ENCODE measurements around the gene OPCML. TPM values are rescaled to one million over a fixed set of nuclear protein-coding genes. Genes with fewer than 3 reads are reported as not detected.

Gene OPCML
- total RNA-seq, 1 experiment from 2014 or later = 0.58 TPM

DNA sequence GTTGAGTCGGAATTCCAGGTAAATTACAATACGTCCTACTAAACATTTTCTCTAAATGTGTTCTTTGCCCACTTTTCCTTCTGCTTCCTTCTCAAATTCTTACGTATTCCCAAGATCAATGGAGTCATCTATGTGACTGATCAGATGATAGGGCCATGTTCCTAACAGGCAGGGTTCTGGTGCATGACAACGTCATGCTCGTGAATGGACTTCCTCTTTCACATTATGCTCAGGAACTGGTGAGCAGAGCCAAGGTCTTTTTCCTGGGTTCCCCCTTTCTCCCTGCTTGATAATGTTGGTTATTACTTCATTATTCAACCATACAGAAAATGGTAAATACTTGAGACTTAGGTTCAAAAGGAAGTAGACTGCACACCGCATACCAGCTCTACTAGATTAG is 789.4 kb downstream of the OPCML start:
- Histone ChIP-seq H3K36me3 (no peaks in the 10 kb centered on the region), H3K4me3 (no peak overlapping the region), H3K27ac (no peak overlapping the region), H3K4me1 (replicated peaks) (no peaks in the 10 kb centered on the region), H3K27me3 (replicated peaks) (no peaks in the 10 kb centered on the region), H3K9me3 (replicated peaks) (no peaks in the 10 kb centered on the region)
- DNase-seq (ENCODE audit: low read depth in 1 of 2, low spot score in 2 of 2) = no peak

DNA sequence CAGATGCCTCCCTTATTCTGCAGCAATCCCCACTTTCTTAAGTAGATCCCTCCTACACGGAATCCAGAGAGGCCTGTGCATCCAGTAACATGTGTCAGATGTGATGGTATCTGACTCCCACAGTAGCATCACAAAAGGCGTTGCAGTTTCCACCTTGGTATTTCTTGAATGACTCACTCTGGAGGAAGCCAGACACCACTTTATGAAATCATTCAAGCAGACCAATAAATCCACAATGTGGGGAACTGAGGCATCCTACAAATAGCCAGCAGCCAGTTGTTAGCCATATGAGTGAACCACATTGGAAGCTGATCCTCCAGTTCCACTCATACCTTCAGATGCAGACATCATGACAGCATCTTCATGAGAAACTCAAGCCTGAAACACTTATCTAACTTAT is 798.1 kb downstream of the OPCML start:
- Histone ChIP-seq H3K9me3 (replicated peaks) (no peaks in the 10 kb centered on the region), H3K4me1 (replicated peaks) (no peaks in the 10 kb centered on the region), H3K27me3 (replicated peaks) (no peaks in the 10 kb centered on the region), H3K4me3 (no peak overlapping the region), H3K27ac (no peak overlapping the region), H3K36me3 (no peaks in the 10 kb centered on the region)
- no peak for DNase-seq (ENCODE audit: low read depth in 1 of 2, low spot score in 2 of 2)

DNA sequence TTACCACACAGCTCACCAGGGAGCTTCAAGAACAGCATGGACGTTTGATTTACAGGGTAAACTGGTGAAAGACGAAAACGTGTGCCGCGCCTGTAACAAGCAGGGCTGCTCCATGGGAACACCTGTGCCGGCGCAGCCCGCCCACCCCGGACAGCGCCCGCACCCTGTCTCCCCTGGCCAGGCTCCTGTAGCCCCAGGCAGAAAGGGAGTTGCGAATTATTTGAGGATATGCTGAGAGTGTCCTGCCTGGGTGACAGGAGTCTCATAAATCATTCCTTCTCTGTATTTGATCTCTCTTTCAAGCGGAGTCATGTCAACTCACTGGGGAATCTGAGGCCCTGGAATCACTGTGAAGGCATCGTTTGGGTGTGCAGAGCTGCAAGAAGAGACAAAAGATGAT is 804.3 kb downstream of the OPCML start:
- H3K36me3 ChIP-seq = no peaks in the 10 kb centered on the region
- no peaks in the 10 kb centered on the region for H3K27me3 ChIP-seq (replicated peaks)
- no peaks in the 10 kb centered on the region for H3K4me1 ChIP-seq (replicated peaks)
- no peaks in the 10 kb centered on the region for H3K9me3 ChIP-seq (replicated peaks)
- no peak overlapping the region for H3K27ac ChIP-seq
- DNase-seq (ENCODE audit: low read depth in 1 of 2, low spot score in 2 of 2) = no peak
- H3K4me3 ChIP-seq = no peak overlapping the region

DNA sequence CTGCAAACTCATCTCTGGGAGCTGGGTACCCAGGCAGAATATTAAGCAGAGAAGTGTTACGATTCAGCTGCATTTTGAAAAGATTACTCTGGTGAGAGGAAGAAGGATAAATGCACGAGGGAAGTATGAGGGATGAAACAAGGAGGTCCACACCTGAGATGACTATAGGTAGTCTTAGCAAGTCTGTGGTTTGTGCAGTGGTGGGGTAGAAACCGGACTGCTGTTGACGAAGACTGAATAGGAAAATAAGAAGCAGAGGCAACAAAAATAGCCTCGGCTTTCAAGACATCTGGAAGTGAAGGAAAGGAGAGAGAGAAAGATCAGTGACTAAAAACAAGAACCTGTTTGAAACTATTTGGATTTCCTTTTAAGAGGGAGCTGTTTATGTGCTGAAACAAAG is 810.8 kb downstream of the OPCML start:
- no peak for DNase-seq (ENCODE audit: low read depth in 1 of 2, low spot score in 2 of 2)
- H3K4me1 ChIP-seq (replicated peaks) = no peaks in the 10 kb centered on the region
- H3K27ac ChIP-seq = no peak overlapping the region
- no peaks in the 10 kb centered on the region for H3K9me3 ChIP-seq (replicated peaks)
- H3K27me3 ChIP-seq (replicated peaks) = no peaks in the 10 kb centered on the region
- no peaks in the 10 kb centered on the region for H3K36me3 ChIP-seq
- no peak overlapping the region for H3K4me3 ChIP-seq

DNA sequence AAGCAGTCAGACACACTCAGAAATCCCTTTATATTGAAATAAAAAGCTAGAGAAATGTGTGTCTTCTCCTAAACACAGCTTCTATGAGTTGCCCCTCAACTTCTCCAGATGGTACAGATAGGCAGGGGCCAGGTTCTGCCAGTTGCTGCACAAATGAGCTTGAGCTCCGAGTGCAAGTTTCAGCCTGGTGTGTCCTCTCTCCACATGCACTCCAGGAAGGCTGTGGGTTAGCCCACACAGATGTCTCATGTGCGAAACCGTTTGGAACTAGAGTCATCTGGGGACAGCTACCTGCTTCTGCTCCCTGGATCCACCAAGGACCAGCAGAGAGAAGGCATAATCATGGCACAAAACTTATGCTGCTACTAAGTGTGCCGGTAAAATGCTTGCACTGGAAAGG is 812.6 kb downstream of the OPCML start:
- no peaks in the 10 kb centered on the region for H3K36me3 ChIP-seq
- no peaks in the 10 kb centered on the region for H3K9me3 ChIP-seq (replicated peaks)
- no peak overlapping the region for H3K4me3 ChIP-seq
- no peaks in the 10 kb centered on the region for H3K4me1 ChIP-seq (replicated peaks)
- H3K27me3 ChIP-seq (replicated peaks) = no peaks in the 10 kb centered on the region
- no peak for DNase-seq (ENCODE audit: low read depth in 1 of 2, low spot score in 2 of 2)
- H3K27ac ChIP-seq = no peak overlapping the region

DNA sequence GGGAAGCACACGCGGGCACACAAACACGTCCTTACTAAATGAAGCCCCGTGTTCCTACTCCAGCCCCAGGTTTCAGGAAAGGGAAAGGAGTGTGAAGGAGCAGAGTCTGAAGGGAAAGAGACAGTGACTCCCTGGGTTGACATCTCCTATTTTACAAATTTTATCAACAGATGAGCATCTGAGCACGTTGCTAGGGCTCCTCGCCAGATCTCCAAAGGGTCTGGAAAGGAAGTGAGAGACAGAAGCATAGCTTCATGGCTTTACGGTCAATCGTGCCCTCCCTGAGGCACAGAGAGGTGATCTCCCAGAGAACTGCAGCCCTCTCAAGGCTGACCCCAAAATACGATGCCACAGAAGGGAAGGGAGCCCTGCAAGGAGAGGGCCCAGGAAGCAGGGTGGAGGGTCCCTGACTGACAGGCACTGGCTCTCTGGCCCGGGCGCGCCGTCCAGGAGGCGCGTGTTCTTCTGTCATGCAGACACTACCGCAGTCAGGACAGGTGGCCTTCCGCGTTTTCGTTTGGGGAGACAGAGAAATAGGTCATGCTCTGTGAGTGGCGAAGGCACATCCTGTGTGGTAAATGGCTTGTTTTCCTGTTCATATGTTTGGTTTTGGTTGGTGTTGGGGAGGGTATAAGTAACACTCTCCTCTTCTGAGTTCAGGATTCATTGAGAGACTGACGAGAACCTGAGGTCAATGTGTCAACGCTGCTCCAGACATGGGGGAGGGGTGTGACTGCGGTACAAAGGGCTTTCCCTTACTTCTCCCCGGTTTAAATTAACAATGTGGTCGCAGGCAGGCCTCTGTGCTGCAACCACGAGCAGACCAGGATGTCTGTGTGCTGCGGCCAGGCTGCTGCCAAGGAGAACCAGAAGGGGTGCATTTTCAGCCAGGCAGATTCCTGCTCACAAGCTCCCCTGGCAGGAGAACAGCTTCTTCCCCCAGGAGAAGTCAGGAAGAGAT is 813.3 kb downstream of the OPCML start:
- Histone ChIP-seq H3K4me3 (no peak overlapping the region), H3K36me3 (no peaks in the 10 kb centered on the region), H3K9me3 (replicated peaks) (no peaks in the 10 kb centered on the region), H3K27ac (no peak overlapping the region), H3K27me3 (replicated peaks) (no peaks in the 10 kb centered on the region), H3K4me1 (replicated peaks) (no peaks in the 10 kb centered on the region)
- DNase-seq (ENCODE audit: low read depth in 1 of 2, low spot score in 2 of 2) = no peak

DNA sequence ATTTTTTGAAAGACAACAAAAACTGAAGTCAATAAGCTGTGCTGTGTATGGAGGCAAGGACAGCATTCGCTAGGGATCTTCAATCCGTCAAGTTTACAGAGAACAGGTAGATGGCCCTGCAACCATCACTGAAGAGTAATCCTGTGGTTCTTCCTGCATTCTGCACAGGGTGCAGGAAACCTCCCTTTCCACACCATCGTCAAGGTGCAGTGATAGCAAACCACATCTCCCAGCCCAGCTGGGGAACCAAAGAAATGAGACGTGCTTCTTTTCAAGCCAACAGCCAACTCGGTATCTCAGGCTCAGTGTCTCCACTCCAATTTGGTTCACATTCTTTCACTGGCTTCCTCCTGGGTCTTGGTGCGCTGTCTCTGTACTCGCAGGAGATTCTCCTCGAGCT is 814.5 kb downstream of the OPCML start:
- no peak overlapping the region for H3K4me3 ChIP-seq

DNA sequence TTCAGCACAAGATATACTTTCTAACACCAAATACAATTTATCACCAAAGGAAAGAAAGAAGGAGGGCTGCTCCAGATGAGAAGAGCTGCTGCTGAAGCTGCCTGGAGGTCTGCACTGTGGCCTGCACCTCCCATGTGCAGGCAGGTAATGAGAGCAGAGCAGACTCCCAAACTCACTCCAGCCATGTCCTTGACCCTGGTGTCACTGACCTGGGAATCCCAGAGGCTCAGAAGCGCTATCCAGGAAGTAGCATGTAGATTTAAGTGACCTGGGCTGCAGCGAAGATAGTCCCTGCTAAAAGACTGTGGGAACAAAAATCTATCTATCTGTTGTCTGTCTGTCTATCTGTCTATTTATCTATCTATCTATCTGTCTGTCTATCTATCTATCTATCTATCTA is 816.3 kb downstream of the OPCML start:
- no peaks in the 10 kb centered on the region for H3K27me3 ChIP-seq (replicated peaks)
- no peak overlapping the region for H3K27ac ChIP-seq
- no peak for DNase-seq (ENCODE audit: low read depth in 1 of 2, low spot score in 2 of 2)
- no peaks in the 10 kb centered on the region for H3K36me3 ChIP-seq
- H3K4me1 ChIP-seq (replicated peaks) = no peaks in the 10 kb centered on the region
- H3K4me3 ChIP-seq = no peak overlapping the region
- H3K9me3 ChIP-seq (replicated peaks) = no peaks in the 10 kb centered on the region

More for the DNA sequence above, 814.5 kb downstream of the OPCML start:
- no peaks in the 10 kb centered on the region for H3K9me3 ChIP-seq (replicated peaks)
- H3K27ac ChIP-seq = no peak overlapping the region
- H3K36me3 ChIP-seq = no peaks in the 10 kb centered on the region
- DNase-seq (ENCODE audit: low read depth in 1 of 2, low spot score in 2 of 2) = no peak
- no peaks in the 10 kb centered on the region for H3K4me1 ChIP-seq (replicated peaks)
- no peaks in the 10 kb centered on the region for H3K27me3 ChIP-seq (replicated peaks)

DNA sequence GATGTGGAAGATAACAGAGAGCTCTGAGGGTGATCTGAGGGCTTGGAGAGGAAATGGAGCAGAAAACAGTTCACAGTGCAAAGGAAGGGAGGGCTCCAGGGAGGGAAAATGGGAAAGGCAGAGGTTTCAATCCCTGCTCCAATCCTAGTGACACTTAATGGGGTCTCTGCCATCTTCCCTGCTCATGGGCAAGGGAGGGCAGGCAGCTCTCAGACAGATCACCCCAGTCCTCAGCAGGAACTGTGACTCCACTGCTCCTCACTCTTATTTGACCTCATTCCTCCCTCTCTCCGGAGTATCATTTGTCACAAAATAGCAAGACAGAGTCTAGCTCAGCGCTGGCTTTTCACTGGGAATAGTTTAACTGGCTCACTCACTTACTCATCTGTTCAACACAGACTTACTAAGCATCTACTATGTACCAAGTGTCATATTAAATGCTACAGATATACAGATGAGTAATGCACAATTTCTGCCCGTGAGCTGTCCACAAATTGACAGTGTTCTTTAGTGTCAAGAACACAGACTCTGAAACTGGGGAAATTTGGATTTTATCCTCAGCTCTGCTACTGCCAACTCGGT is 817.4 kb downstream of the OPCML start:
- Histone ChIP-seq H3K36me3 (no peaks in the 10 kb centered on the region), H3K27me3 (replicated peaks) (no peaks in the 10 kb centered on the region), H3K27ac (no peak overlapping the region), H3K9me3 (replicated peaks) (no peaks in the 10 kb centered on the region), H3K4me1 (replicated peaks) (no peaks in the 10 kb centered on the region), H3K4me3 (no peak overlapping the region)
- DNase-seq (ENCODE audit: low read depth in 1 of 2, low spot score in 2 of 2) = no peak

DNA sequence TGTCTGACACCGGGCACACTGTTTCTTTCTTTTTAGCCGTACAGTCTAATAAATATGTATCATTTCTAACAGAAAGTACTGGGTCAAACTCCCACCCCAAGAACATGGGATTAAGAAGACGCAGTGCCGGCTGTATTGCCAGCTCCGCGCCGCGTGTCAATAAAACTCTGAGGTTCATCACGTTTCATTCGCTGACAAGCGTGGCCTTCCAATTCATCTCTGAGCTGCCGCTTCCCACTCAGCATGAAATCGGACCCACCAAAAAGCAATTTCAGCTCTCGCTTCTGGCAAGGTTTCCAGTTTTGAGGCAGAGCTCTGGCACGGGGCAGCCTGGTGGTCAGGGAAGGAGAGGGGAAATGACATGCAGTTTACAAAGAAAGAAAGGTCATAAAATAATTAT is 819.8 kb downstream of the OPCML start:
- no peak for DNase-seq (ENCODE audit: low read depth in 1 of 2, low spot score in 2 of 2)

DNA sequence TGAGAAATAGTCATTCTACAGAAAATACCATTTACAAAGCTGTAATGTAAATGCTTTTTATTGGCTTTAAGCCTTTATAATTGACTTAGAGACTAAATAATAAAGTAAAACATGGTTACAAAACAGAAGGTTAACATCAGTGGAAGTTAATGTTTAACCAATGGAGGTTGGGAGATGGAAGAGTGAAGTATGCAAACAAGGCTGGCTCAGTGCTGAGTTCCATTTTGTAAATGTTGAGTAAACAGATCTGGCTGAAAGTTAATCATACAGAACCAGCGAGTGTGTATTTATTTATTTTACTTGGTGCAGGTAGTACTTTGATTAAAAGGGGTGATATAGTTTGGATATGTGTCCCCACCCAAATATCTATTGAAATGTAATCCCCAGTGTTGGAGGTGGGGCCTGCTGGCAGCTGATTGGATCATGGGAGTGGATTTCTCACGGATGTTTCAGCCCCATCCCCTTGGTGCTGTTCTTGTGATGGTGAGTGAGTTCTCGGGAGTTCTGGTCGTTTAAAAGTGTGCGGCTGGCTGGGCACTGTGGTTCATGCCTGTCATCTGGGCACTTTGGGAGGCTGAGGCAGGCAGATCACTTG is 827.4 kb downstream of the OPCML start:
- Histone ChIP-seq H3K9me3 (replicated peaks) (no peaks in the 10 kb centered on the region), H3K4me3 (no peak overlapping the region), H3K4me1 (replicated peaks) (no peaks in the 10 kb centered on the region), H3K36me3 (no peaks in the 10 kb centered on the region), H3K27me3 (replicated peaks) (no peaks in the 10 kb centered on the region), H3K27ac (no peak overlapping the region)
- DNase-seq (ENCODE audit: low read depth in 1 of 2, low spot score in 2 of 2) = no peak

More for the DNA sequence above, 819.8 kb downstream of the OPCML start:
- H3K4me1 ChIP-seq (replicated peaks) = no peaks in the 10 kb centered on the region
- H3K36me3 ChIP-seq = no peaks in the 10 kb centered on the region
- H3K27ac ChIP-seq = no peak overlapping the region
- no peaks in the 10 kb centered on the region for H3K27me3 ChIP-seq (replicated peaks)
- H3K4me3 ChIP-seq = no peak overlapping the region
- no peaks in the 10 kb centered on the region for H3K9me3 ChIP-seq (replicated peaks)

DNA sequence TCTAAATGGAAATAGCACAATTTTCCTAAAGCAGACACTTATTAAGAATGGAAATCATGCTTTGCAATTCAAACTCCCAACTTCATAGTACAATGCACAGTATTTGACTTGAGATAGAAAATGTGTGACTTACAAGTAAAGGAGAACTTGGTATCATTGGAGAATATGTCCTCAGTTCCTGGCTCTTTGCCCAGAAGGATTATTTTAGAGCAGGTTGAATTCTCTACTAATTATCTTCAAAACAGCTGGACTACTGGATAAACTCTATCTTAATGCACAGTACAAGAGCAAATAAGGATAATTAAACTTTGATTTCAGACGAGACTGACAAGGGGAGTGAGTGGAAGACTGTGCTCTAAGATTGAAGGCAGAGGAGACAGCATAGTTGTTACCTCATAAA is 839.4 kb downstream of the OPCML start:
- Histone ChIP-seq H3K9me3 (replicated peaks) (no peaks in the 10 kb centered on the region), H3K27me3 (replicated peaks) (no peaks in the 10 kb centered on the region), H3K36me3 (no peaks in the 10 kb centered on the region), H3K27ac (no peak overlapping the region), H3K4me1 (replicated peaks) (no peaks in the 10 kb centered on the region), H3K4me3 (no peak overlapping the region)
- DNase-seq (ENCODE audit: low read depth in 1 of 2, low spot score in 2 of 2) = no peak

DNA sequence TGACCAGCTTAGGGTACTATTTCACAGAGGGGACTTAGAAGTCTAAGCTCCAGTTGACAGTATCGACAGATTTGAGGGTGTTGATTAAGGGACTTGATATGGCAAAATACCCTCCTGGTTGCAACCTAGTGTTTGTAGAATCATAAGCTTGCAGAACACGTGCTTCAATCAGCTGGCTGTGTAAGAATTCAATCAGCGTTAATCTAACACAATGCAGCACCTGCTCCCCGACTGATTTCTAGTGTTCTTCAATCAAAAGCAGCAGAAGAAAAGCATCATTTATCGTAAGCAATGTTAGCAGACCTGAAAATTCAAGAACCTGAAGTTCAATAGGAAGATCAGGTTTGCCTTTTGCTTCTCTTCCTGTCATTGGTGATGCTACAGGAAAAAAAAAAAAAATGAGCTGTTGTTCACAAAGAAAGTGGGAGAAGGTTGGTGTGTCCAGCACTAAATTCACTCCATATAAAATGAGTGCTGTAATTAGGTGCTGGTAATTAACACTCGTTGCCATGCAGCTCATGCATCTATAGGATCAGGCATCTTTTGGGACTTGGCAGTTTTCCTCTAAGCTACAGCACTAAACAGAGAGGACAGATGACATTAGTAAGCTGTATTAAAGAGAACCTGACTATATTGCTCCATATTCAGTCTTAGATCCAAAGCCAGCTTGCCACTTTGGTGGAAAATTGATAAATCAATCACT is 840.3 kb downstream of the OPCML start:
- H3K9me3 ChIP-seq (replicated peaks) = no peaks in the 10 kb centered on the region
- no peak for DNase-seq (ENCODE audit: low read depth in 1 of 2, low spot score in 2 of 2)
- H3K4me3 ChIP-seq = no peak overlapping the region
- H3K4me1 ChIP-seq (replicated peaks) = no peaks in the 10 kb centered on the region
- no peaks in the 10 kb centered on the region for H3K36me3 ChIP-seq
- no peak overlapping the region for H3K27ac ChIP-seq
- H3K27me3 ChIP-seq (replicated peaks) = no peaks in the 10 kb centered on the region

DNA sequence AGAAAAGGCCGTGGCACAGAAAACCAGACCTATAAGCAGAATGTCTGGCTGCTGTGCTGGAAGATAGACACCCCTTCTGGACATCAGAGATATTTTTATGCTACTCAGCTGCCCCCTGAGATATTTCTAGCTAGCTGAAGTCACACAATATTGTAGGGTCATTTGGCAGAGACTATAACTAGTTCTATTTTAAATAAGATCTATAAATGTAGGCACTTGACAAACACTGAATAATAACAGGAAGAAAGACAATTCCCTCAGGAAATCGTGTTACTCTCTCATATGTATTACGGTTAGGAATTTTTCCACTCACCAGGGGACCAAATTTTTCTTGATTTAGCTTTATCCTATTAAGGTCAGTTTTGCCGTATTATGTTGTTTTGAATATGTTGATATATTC is 845.4 kb downstream of the OPCML start:
- no peak overlapping the region for H3K27ac ChIP-seq
- H3K4me1 ChIP-seq (replicated peaks) = no peaks in the 10 kb centered on the region
- H3K4me3 ChIP-seq = no peak overlapping the region
- no peaks in the 10 kb centered on the region for H3K36me3 ChIP-seq
- no peaks in the 10 kb centered on the region for H3K9me3 ChIP-seq (replicated peaks)
- DNase-seq (ENCODE audit: low read depth in 1 of 2, low spot score in 2 of 2) = no peak
- no peaks in the 10 kb centered on the region for H3K27me3 ChIP-seq (replicated peaks)
